HG03442 (cell line): ENCODE data around the gene BCL2L15.

Source experiments
- ATAC-seq: cut with Tn5 transposase; IDR thresholded peaks from one replicate; pipeline ENCODE4 v1.9.1; 2021; ENCODE audit warnings: mild to moderate bottlenecking, moderate library complexity; ENCODE audit not compliant: unreplicated experiment

Gene BCL2L15

DNA sequence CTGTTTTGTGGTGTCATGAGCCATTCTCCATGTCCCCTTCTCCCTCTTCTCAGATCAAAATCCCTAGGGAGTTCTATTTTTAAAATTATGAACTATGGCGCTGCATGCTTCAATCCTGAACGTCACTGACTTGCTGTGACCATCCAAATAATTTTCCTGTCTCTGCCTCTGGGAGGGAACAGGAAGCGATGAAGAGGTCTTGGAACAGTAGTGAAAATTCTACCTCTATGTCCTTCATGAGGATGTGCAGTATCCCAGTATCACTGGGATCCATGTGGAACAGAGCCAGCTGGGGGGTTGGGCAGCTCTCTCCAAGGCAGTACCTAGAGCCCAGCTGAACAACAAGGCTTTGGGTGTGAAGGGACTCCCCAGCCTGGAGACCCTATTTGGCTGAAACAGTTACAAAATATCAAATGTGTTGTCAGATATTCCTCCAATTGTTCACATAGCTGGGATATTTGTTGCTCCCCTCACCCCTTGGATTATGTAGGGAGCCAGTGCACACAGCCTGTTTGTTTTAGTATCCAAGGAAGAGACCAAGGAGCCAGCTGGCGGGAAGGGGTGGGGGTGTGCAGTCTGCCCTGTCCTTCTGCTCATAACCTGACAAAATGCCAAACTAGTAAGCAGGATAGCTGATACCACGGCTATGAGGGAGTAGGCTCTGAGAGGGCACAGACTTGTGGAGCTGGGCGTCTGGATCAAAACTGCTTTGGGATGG is 25.4 kb upstream of the BCL2L15 start:
- no peak for ATAC-seq

DNA sequence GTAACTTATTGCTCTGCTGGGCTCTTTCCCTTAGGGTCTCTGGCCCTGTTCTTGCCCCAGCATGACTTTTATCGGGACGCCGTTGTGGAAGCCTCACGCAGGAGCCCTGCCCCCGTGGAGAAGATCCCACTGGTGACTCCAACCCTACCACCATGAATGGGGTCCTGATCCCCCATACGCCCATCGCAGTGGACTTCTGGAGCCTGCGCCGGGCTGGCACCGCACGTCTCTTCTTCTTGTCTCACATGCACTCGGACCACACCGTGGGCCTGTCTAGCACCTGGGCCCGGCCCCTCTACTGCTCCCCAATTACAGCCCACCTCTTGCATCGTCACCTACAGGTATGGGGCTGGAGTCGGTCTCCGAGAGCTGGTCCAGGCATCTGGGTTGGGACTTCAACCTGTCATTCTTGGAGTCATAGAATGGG is 18.1 kb upstream of the BCL2L15 start:
- peak; percentile 0 for ATAC-seq

DNA sequence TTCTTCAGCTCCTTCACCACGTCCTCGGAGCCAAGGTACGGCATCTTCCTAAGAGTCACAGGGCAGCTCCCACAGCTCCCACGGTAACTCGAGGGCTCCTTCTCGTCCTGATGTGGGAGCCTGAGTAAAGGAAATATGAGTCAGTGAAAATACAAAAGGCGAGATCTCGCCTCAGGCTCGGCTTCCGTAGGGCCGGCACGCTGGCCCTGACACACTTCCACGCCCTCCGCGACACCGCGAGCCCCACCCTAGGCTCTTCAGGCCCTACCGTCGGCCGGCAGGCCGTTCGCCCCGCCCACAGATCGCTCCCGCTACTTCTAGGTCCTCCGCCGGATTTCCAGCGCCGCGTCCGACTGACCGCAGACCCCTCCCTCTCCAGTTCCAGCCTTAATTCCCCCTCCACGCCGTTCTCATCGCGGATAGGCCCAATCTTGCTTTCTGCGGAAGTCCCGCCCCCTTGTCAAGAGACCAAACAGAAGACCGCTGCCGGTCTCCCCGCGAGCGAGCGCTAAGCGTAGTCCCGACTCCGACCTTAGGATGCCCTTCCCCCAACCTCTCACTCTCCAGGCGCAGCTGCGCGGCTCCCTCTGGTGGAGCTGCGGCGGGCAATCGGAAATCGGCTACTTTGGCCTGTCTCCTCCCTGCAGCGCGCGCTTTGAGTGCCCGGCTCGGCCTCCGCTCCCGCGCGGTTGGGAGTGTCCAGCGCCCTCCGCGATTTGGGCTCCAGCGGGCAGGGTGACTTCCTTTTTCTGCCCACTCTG is 17.5 kb upstream of the BCL2L15 start, which contains the start of the genes AP4B1 and DCLRE1B:
TSS of gene AP4B1 (minus strand) at position 126 of the 761 bp plus-strand sequence. CDS start at position 44, 82 bp downstream.
TSS of gene DCLRE1B (plus strand) at position 653 of the 761 bp plus-strand sequence. CDS start 261 bp downstream, outside the sequence.
- ATAC-seq: peak; percentile 87

DNA sequence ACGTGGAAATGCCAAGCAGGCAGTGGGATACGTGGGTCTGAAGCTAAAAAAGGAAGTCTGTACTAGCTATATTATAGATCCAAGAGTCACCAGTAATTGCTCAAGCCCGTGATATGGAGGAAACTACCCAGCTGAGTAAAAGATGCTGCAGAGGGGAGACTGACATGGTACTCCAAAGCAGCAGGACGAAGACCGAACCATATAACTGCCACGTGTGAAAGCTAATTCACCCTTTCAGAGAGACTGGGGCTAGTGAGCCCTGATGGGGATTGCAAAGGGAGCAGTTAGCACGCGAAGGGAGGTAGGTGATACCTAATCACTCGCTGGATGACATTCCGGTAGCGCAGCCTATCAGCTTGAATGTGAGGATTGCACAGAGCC is 16.9 kb upstream of the BCL2L15 start:
- ATAC-seq: peak; percentile 25

DNA sequence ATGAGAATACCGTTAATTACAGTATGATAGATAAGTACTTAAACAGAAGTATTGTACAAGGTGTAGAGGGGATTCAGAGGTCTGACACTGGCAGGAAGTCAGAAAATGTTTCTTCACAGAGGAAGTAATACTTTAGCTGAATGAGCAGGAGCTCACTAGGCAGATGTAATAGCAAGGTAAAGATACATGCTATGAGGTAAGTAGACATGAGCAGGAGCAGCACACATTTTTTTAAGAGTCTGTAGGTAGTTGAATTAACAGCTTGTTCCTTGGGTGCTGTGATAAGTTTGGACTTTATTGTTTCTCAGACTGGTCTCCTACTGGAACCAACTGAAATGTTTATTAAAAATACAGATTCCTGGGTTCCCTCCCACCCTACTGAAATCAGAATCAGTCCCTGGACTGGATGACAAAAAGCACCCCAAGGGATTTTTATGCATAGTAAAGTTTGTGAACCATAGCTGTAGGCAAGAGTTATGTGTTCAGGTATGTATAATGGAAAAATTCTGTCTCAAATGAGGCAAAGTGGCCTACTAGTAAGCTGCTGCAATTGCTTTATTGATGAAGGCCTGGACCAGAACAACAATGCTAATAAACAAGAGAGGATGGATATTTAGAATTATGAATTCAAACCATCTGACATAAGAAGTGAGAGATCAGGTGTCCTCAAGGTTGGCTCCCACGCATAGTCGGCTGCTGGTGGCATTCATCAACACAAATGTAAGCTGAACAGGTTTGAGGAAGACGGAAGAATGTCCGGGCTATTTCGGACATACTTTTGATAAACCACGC is 16.3 kb upstream of the BCL2L15 start:
- no peak for ATAC-seq

DNA sequence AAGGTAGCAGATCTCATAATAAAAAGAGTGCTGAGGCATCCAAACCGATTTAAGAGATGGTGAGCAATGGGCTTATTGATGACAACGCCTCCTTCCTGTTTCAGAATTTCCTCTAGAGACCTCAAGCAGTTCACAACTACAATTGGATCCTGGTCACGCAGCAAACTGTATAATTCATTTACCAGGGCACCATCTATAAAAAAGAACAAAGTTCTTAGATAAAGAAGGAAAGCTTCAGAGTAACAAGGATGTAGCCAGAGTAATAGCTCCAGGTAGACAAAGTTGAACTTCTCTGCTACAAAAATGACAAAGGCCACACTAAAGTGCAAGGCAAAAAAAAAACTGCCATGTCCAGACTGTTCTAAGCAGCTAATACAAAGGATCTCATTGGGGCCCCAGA is 13.8 kb upstream of the BCL2L15 start:
- ATAC-seq: no peak

DNA sequence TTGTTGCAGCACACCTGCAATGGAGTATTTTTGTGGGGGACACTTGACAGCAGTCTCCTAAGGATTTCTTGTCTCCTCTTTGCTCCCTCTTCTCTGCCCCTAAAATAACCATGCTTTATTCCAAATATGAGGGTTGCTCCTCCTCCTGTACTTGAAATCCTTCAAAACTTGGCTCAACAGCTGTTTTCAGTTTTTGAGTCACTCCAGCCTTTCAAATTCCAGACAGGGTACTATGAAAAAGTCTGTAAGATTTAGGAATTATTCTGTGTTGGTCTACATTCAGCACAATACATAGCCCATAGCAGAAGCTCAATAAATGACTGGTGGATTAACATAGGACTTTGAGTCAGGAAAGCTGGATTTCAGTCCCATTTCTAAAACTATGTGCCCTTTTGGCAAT is 11.7 kb upstream of the BCL2L15 start:
- no peak for ATAC-seq

DNA sequence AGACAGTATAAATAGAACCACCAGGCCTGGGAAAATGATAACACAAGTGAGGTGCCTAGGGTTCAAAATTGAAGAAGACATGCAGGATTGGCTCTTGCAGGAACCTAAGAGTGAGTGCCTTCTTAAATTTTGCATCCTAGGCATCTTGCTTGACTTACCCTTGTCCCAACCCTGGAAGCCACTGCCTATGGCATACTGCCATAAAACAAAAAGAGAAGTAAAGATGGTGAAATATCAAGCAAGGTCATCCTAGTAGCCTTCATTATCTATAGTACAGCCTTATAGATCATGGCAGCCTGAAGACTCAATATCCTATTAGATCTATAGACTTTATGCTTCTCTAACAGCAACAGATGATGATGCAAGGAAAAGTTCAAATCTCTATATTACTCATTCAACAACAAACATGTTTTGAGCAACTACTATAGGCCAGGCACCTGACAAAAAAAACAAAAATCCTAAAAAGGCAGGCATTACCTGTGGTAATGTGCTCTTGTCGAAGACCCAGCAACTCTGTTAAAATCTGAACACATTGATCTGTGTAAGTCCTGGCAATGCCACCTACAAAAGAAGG is 10.9 kb upstream of the BCL2L15 start:
- no peak for ATAC-seq

DNA sequence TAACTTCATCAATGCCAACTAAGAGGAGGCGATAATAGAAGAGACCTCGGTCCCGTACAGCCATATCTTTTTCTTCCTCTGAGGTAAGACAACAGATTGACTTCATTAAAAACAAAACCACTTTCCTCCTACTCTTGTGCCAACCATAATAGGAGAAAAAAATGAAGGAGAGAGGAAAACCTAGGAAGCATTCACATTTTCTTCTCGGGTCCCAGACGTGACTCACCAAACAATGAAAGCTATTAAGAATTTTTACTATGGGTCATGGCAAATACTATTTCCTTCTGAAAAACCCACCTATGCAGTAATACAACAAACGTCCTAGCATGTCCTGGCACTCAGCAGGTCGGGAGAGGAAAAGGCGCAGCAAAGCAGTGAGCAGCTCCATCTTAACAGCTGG is 8.6 kb upstream of the BCL2L15 start:
- ATAC-seq: no peak

DNA sequence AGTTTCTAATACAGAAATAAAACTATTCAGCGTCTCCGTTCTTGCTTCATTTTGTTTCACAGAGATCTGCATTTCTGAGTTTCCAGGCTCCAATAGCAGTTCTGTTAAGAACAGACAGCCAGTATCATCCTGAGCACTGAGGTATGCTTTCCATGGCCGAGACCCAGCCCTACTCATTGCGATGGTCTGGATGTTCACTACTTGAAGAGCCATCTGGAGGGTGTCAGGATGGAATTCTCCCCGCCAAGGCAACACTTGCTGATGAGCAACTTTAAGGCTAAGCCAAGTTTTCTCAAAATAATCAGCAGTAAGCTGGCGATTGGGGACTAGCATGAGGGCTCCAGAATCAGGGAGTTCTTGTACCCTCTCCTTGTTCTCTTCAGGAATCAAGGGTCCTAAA is 7.7 kb upstream of the BCL2L15 start:
- no peak for ATAC-seq

DNA sequence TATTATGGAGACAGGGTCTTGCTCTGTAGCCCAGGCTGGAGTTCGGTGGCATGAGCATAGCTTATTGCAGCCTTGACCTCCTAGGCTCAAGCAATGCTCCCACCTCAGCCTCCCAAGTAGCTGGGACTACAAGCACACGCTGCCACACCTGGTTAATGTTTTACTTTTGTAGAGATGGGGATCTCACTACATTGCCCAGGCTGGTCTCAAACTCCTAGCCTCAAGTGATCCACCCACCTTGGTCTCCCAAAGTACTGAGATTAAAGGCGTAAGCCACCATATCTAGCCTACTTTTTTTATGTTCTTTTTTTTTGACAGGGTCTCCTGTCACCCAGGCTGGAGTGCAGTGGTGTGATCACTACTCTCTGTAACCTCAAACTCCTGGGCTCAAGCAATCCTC is 5.9 kb upstream of the BCL2L15 start:
- ATAC-seq: no peak

DNA sequence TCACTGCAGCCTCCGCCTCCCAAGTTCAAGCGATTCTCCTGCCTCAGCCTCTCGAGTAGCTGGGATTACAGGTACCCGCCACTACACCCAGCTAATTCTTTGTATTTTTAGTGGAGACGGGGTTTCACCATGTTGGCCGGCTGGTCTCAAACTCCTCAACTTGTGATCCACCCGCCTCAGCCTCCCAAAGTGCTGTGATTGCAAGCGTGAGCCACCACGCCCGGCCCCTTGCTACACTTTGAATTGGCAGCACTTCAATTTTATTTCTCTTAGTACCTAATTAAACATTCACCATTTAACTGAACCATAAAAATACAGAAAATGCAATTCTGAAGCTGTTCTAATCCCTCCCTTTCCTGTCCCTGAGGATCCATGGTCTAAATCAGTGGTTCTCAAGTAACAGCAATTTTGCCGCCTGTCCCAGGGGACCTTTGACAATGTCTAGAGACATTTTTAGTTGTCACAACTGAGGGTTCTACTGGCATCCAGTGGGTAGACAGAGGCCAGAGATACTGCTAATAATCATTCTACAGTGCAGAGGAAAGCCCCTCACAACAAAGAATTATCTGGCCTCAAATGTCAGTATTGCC is 4.3 kb upstream of the BCL2L15 start:
- no peak for ATAC-seq

DNA sequence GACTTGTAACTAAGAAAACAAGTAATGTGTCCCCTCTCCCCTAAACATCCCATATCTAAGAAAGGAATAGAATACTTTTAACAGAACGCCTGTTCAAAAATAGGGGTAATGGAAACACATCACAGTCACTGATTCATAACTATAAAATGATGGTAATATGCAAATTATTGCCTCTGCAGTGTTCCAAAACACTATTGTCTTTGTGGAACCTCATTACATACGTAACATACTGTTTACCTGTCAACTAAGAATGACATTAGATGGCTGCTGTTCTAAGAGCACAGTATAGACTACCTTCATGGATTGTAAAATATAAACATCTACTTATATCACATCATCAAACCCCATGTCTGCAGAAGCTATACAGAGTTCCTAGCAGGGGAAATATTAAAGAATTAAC is 3.4 kb upstream of the BCL2L15 start:
- no peak for ATAC-seq

DNA sequence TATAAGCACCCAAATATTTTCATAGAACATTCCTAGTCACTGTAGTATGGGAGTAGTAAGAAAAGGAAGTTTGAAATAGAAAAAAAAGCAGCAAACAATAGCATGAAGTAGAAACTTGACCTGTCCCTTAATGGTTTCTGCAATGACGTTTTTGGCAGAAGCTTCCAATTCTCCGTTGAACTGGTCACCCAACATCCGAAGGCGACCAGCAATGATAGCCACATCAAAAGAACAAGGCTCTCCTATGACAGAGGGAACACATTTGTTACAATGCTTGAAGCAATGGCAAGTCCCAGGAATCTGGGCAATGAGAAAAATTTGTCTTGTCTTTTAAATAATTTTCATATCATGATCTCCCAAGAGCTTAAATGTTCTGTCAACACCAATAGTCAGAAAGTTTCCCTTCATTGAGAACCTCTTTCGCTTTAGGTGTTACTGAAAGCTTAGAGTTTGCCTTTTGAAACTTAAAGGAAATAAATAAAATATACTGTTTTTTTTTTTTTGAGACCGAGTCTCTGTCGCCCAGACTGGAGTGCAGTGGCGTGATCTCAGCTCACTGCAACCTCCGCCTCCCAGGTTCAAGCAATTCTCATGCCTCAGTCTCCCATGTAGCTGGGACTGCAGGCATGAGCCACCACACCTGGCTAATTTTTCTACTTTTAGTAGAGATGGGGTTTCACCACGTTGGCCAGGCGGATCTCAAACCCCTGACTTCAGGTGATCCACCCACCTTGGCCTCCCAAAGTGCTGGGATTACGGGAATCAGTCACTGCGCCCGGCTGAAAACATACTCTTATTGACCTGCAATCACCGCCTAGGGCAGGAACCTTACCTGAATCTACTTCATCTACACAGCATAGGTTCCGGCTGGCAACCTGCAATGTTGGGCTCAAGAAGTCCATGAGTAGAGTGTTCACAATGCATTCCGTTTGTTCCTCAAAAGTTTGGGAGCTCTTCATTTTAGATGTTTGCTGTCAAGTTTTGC is 672 bp downstream of the BCL2L15 start:
- ATAC-seq: no peak

DNA sequence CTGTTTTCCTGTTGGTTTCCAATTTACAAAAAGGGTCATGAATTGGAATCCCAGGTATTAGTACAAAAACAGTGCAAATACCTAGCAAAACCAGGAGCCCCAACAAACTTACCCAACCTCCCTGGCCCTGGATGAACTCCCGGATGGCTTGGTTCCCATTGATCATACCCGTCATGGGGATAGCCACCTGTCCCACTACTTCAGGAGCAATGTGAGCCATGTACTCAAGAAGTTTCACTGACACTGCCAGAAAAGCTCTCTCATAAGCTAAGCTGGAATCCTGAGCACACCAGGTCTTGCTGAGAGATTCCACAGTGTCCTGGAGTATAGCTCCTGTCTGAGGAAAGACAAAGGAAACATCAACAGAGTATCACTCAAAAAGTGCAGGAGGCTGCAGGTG is 5.7 kb downstream of the BCL2L15 start:
- no peak for ATAC-seq

DNA sequence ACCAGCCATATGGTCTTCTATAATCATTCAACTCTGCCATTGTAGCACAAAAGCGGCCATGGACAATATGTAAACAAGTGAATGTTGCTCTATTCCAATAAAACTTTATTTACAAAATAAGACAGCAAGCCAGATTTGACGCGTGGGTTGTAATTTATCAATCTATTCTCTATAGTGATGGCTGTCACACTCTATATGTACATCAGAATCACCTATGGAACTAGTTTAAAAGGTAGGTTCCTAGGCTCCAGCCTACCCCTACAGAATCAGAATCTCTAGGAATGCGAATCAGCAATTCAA is 7.7 kb downstream of the BCL2L15 start:
- no peak for ATAC-seq

DNA sequence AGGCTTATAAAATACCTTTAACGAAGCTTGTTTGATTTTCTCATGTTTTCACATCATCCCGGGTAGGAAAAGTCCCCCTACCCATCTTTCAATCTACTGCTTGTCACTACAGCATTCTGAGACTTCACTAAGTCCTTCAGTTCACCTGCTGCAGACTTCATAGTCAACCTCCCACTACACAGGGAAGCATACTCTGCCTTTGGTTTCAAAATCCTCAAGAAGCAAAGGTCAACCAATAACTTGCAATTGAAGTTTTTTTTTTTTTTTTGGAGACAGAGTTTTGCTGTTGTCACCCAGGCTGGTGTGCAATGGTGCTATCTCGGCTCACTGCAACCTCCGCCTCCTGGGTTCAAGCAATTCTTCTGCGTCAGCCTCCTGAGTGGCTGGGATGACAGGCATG is 11.2 kb downstream of the BCL2L15 start:
- ATAC-seq: no peak

DNA sequence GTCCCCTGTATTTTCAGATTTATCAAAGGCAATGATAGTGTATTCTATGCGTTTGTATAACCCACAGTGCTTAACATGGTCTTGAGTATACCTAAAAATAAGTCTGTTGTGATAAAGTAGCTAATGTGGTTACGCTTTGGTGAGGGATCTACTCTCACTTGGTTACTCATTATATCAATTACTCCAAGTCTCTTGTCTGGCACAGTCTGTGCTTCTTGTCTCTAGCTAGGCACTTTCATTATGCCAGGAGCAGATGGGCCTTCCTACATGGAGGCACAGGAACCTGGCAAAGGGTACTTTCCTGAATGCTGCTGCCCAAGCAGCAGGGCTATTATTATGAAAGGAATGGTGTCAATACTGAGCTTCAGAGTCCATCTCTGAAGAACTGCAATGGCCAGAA is 11.7 kb downstream of the BCL2L15 start:
- ATAC-seq: no peak

DNA sequence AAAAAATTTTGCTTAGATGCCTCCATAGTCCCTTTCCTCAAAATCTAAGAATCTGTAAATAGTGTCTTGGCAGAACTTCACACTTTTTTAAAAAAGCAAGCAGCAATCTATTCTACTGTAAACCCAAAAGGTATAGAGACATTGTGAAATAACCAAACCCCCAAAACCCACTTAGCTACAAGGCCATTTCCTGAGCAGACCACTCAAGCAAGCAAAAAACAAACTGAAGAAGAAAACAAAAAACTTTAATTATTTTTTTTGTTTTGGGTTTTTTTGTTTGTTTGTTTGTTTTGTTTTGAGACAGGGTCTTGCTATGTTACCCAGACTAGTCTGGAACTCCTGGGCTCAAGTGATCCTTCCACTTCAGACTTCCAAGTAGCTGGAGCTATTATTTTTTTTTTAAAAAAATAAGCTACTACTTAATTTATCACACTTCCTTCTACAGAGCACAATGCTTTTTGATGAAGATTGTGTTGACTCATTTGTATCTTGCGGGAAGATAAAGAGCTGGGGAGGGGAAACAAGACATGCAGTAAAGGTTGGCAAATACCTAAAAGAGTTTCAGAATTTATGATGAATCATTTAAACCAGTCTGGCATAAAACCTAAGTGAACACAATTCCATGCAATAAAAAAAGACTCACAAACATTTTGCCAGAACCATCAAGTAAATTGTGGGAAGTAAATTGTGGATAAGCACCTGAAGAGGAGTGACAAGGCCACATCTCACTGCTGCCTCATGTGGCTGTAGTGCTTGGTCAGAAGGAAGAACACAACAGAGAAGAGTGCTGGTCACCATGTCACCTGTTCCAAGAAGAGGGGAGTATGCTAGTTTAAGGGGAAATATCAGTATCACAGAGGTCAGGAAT is 13.1 kb downstream of the BCL2L15 start:
- peak; percentile 29 for ATAC-seq
